Activated naive CD4-positive, alpha-beta T cell treated with anti-CD3 and anti-CD28 coated beads, Interleukin-2, amount 50 U/mL, for 72 hours (primary cell): ENCODE data around the gene MYBBP1A. TPM values are rescaled to one million over a fixed set of nuclear protein-coding genes. Genes with fewer than 3 reads are reported as not detected.
"Not testable (repeated sequence)": the region's sequence is repeated elsewhere in the genome, so short reads cannot be mapped to it uniquely, and the experiment has no call there.

Experiments
- ATAC-seq, 2 donors: fragments of 150-1000 bp; cut with Tn5 transposase; 2 replicates each; pipeline ENCODE4 v1.10.0; 2021; ENCODE audit warnings: mild to moderate bottlenecking in 2 of 2, moderate library complexity in 2 of 2
- DNase-seq, 2 donors: peaks; one replicate each; pipeline ENCODE4 v3.0.0; 2021 to 2022; ENCODE audit warnings: low spot score in 2 of 2
- H3K27ac Mint-ChIP-seq, 2 donors: one replicate each; pipeline ENCODE4 v1.8.0; 2022; ENCODE audit warnings: mild to moderate bottlenecking in 2 of 2, mixed read lengths in 2 of 2
- H3K36me3 Mint-ChIP-seq, 2 donors: one replicate each; pipeline ENCODE4 v1.8.0; 2022; ENCODE audit warnings: mixed read lengths in 2 of 2
- H3K9me3 Mint-ChIP-seq, 2 donors: one replicate each; pipeline ENCODE4 v1.8.0; 2022; ENCODE audit warnings: mixed read lengths in 2 of 2
- total RNA-seq, 2 donors: library from RNA; stranded (reverse); gene quantifications; one replicate each; pipeline ENCODE4 v1.2.3, GENCODE V29; 2022

Gene MYBBP1A
- total RNA-seq: 10 to 100 TPM; 62.3 to 71.3 TPM

- H3K36me3 Mint-ChIP-seq: peaks cover 21 to 30% of the 10 kb centered on the region in 2 donors
- DNase-seq (peak; percentile 96 to 97), ATAC-seq (peak; percentile 94)
- no peaks in the 10 kb centered on the region for H3K9me3 Mint-ChIP-seq
- H3K27ac Mint-ChIP-seq: peak within 1 kb of the TSS; percentile 95 to 99
These were observed at the start of gene MYBBP1A for GRCh38 chr17:4554997-4555799. TSS of gene MYBBP1A (minus strand) at chr17:4555384. CDS start at chr17:4555324, 60 bp downstream.

GRCh38 chr17:4604736-4605135 lies 49.6 kb upstream of the MYBBP1A start:
- DNase-seq, ATAC-seq, H3K9me3 Mint-ChIP-seq, H3K27ac Mint-ChIP-seq, H3K36me3 Mint-ChIP-seq: not testable (repeated sequence)

GRCh38 chr17:4604111-4604644 lies 49.0 kb upstream of the MYBBP1A start:
- DNase-seq (no peak), ATAC-seq (no peak)
- no peaks in the 10 kb centered on the region for H3K9me3 Mint-ChIP-seq
- no peak overlapping the region for H3K27ac Mint-ChIP-seq
- H3K36me3 Mint-ChIP-seq: no peaks in the 10 kb centered on the region

GRCh38 chr17:4602041-4602440 lies 46.9 kb upstream of the MYBBP1A start:
- H3K9me3 Mint-ChIP-seq: no peaks in the 10 kb centered on the region
- H3K36me3 Mint-ChIP-seq: no peaks in the 10 kb centered on the region
- ATAC-seq (no peak), DNase-seq (no peak)
- no peak overlapping the region for H3K27ac Mint-ChIP-seq

GRCh38 chr17:4601326-4601725 lies 46.1 kb upstream of the MYBBP1A start:
- Mint-ChIP-seq H3K36me3 (no peaks in the 10 kb centered on the region), H3K27ac (no peak overlapping the region), H3K9me3 (no peaks in the 10 kb centered on the region)
- DNase-seq: no peak
- no peak for ATAC-seq

GRCh38 chr17:4600563-4600962 lies 45.4 kb upstream of the MYBBP1A start:
- ATAC-seq: no peak

GRCh38 chr17:4599505-4600281 lies 44.5 kb upstream of the MYBBP1A start:
- ATAC-seq: no peak
- no peaks in the 10 kb centered on the region for H3K9me3 Mint-ChIP-seq

More at GRCh38 chr17:4600563-4600962, 45.4 kb upstream of the MYBBP1A start:
- no peak overlapping the region for H3K27ac Mint-ChIP-seq
- DNase-seq: no peak
- no peaks in the 10 kb centered on the region for H3K36me3 Mint-ChIP-seq
- no peaks in the 10 kb centered on the region for H3K9me3 Mint-ChIP-seq

GRCh38 chr17:4598776-4599504 lies 43.8 kb upstream of the MYBBP1A start:
- no peaks in the 10 kb centered on the region for H3K36me3 Mint-ChIP-seq
- DNase-seq (no peak), ATAC-seq (no peak)

More at GRCh38 chr17:4599505-4600281, 44.5 kb upstream of the MYBBP1A start:
- Mint-ChIP-seq H3K27ac (peak overlapping the region in 1 of 2 donors; percentile 12), H3K36me3 (no peaks in the 10 kb centered on the region)
- no peak for DNase-seq

GRCh38 chr17:4597975-4598374 lies 42.8 kb upstream of the MYBBP1A start:
- DNase-seq: no peak
- Mint-ChIP-seq H3K36me3 (no peaks in the 10 kb centered on the region), H3K27ac (no peak overlapping the region), H3K9me3 (no peaks in the 10 kb centered on the region)
- ATAC-seq: no peak

More at GRCh38 chr17:4598776-4599504, 43.8 kb upstream of the MYBBP1A start:
- Mint-ChIP-seq H3K9me3 (no peaks in the 10 kb centered on the region), H3K27ac (peak overlapping the region in 1 of 2 donors; percentile 12)

GRCh38 chr17:4596636-4597380 lies 41.6 kb upstream of the MYBBP1A start:
- ATAC-seq: no peak
- Mint-ChIP-seq H3K36me3 (no peaks in the 10 kb centered on the region), H3K9me3 (no peaks in the 10 kb centered on the region), H3K27ac (no peak overlapping the region)
- DNase-seq: no peak

- not testable (repeated sequence) for H3K9me3 Mint-ChIP-seq, ATAC-seq, H3K27ac Mint-ChIP-seq, H3K36me3 Mint-ChIP-seq, DNase-seq
These were observed 40.6 kb upstream of the MYBBP1A start for GRCh38 chr17:4595685-4596342.

- peak in 1 of 2 donors; percentile 57 for DNase-seq
- peak overlapping the region in 1 of 2 donors; percentile 29 for H3K27ac Mint-ChIP-seq
- H3K36me3 Mint-ChIP-seq: no peaks in the 10 kb centered on the region
- ATAC-seq: peak; percentile 45 to 80
- no peaks in the 10 kb centered on the region for H3K9me3 Mint-ChIP-seq
These were observed 39.9 kb upstream of the MYBBP1A start for GRCh38 chr17:4594931-4595684.

- Mint-ChIP-seq H3K36me3 (no peaks in the 10 kb centered on the region), H3K27ac (no peak overlapping the region), H3K9me3 (no peaks in the 10 kb centered on the region)
- ATAC-seq (no peak), DNase-seq (no peak)
These were observed 39.2 kb upstream of the MYBBP1A start for GRCh38 chr17:4594406-4594805.

- DNase-seq: no peak
- H3K36me3 Mint-ChIP-seq: no peaks in the 10 kb centered on the region
- H3K27ac Mint-ChIP-seq: no peak overlapping the region
- no peaks in the 10 kb centered on the region for H3K9me3 Mint-ChIP-seq
- ATAC-seq: no peak
These were observed 37.8 kb upstream of the MYBBP1A start for GRCh38 chr17:4593021-4593421.
